GM12878 (cell line): Measurements from ENCODE around the gene SGIP1.

Source experiments
- BRCA1 ChIP-seq: IDR thresholded peaks from 2 replicates; pipeline ENCODE4 v1.6.1; 2011; ENCODE audit warnings: low read depth, low read length, improper control_type of control experiment
- CBFB ChIP-seq: IDR thresholded peaks from 2 replicates; pipeline ENCODE4 v1.6.1; 2016; ENCODE audit warnings: antibody characterized with exemption, low read depth
- ESRRA ChIP-seq: IDR thresholded peaks from 2 replicates; pipeline ENCODE4 v1.6.1; 2012; ENCODE audit warnings: mild to moderate bottlenecking, low read length, improper control_type of control experiment
- JUNB ChIP-seq: IDR thresholded peaks from 2 replicates; pipeline ENCODE4 v1.6.1; 2016; ENCODE audit warnings: antibody characterized with exemption, mild to moderate bottlenecking
- NFIC ChIP-seq: IDR thresholded peaks from 2 replicates; pipeline ENCODE4 v1.6.1; 2012; ENCODE audit warnings: low read depth, mild to moderate bottlenecking, inconsistent platforms, low read length, moderate library complexity
- TARDBP ChIP-seq: IDR thresholded peaks from 2 replicates; pipeline ENCODE4 v1.6.1; 2016; ENCODE audit warnings: borderline replicate concordance
- TF ChIP-seq, protein P1 (sequence below): IDR thresholded peaks from 2 replicates; pipeline ENCODE4 v1.6.1; 2011; ENCODE audit warnings: low read depth, low read length, improper control_type of control experiment, borderline replicate concordance
- TF ChIP-seq, protein P2 (sequence below): fragments of 450-650 bp; IDR thresholded peaks from 2 replicates; pipeline ENCODE4 v1.6.1; 2016; ENCODE audit warnings: mild to moderate bottlenecking
- TF ChIP-seq, protein P3 (sequence below): IDR thresholded peaks from 2 replicates; pipeline ENCODE4 v1.6.1; 2012; ENCODE audit warnings: mild to moderate bottlenecking, low read depth, low read length
- TF ChIP-seq, protein P4 (sequence below), 3 experiments: IDR thresholded peaks in 2 of 3; conservative IDR thresholded peaks in 1 of 3; 2 replicates each; pipeline ENCODE4 v1.5.1; 2011; ENCODE audit warnings: low read depth in 3 of 3, low read length in 3 of 3, mild to moderate bottlenecking in 3 of 3, control low read depth in 2 of 3, moderate library complexity in 2 of 3, inconsistent platforms in 1 of 3, mixed read lengths in 1 of 3; ENCODE audit not compliant: control insufficient read depth in 2 of 3, insufficient read depth in 1 of 3; ENCODE audit errors: extremely low read depth in 1 of 3

DNA sequence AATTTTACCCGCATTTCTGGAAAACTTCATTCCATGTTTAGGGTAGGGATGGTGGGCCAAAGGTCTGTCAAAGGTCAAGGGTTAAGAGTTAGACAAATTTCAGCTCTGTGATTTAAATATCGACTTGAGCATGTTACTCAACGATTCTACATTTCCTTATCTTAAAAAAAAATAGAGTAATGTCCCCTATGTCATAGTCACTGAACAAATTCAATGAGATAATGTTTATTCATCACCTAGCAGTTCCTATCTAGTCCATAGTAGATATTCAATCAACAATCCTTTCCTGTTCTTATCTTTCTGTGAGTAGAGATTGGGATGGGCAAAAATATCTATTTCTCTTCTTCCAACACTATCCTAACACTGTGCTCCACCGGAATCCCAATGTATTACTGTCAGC, 217.2 kb downstream of the SGIP1 start:
- TF ChIP-seq TARDBP (no peak), CBFB (no peak), JUNB (no peak), BRCA1 (no peak), ESRRA (no peak), NFIC (no peak)
- TF ChIP-seq, protein P1, sequence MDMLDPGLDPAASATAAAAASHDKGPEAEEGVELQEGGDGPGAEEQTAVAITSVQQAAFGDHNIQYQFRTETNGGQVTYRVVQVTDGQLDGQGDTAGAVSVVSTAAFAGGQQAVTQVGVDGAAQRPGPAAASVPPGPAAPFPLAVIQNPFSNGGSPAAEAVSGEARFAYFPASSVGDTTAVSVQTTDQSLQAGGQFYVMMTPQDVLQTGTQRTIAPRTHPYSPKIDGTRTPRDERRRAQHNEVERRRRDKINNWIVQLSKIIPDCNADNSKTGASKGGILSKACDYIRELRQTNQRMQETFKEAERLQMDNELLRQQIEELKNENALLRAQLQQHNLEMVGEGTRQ: no peak
- TF ChIP-seq, protein P2, sequence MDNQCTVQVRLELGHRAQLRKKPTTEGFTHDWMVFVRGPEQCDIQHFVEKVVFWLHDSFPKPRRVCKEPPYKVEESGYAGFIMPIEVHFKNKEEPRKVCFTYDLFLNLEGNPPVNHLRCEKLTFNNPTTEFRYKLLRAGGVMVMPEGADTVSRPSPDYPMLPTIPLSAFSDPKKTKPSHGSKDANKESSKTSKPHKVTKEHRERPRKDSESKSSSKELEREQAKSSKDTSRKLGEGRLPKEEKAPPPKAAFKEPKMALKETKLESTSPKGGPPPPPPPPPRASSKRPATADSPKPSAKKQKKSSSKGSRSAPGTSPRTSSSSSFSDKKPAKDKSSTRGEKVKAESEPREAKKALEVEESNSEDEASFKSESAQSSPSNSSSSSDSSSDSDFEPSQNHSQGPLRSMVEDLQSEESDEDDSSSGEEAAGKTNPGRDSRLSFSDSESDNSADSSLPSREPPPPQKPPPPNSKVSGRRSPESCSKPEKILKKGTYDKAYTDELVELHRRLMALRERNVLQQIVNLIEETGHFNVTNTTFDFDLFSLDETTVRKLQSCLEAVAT: no peak
- TF ChIP-seq, protein P3, sequence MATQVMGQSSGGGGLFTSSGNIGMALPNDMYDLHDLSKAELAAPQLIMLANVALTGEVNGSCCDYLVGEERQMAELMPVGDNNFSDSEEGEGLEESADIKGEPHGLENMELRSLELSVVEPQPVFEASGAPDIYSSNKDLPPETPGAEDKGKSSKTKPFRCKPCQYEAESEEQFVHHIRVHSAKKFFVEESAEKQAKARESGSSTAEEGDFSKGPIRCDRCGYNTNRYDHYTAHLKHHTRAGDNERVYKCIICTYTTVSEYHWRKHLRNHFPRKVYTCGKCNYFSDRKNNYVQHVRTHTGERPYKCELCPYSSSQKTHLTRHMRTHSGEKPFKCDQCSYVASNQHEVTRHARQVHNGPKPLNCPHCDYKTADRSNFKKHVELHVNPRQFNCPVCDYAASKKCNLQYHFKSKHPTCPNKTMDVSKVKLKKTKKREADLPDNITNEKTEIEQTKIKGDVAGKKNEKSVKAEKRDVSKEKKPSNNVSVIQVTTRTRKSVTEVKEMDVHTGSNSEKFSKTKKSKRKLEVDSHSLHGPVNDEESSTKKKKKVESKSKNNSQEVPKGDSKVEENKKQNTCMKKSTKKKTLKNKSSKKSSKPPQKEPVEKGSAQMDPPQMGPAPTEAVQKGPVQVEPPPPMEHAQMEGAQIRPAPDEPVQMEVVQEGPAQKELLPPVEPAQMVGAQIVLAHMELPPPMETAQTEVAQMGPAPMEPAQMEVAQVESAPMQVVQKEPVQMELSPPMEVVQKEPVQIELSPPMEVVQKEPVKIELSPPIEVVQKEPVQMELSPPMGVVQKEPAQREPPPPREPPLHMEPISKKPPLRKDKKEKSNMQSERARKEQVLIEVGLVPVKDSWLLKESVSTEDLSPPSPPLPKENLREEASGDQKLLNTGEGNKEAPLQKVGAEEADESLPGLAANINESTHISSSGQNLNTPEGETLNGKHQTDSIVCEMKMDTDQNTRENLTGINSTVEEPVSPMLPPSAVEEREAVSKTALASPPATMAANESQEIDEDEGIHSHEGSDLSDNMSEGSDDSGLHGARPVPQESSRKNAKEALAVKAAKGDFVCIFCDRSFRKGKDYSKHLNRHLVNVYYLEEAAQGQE: no peak
- TF ChIP-seq, protein P4, sequence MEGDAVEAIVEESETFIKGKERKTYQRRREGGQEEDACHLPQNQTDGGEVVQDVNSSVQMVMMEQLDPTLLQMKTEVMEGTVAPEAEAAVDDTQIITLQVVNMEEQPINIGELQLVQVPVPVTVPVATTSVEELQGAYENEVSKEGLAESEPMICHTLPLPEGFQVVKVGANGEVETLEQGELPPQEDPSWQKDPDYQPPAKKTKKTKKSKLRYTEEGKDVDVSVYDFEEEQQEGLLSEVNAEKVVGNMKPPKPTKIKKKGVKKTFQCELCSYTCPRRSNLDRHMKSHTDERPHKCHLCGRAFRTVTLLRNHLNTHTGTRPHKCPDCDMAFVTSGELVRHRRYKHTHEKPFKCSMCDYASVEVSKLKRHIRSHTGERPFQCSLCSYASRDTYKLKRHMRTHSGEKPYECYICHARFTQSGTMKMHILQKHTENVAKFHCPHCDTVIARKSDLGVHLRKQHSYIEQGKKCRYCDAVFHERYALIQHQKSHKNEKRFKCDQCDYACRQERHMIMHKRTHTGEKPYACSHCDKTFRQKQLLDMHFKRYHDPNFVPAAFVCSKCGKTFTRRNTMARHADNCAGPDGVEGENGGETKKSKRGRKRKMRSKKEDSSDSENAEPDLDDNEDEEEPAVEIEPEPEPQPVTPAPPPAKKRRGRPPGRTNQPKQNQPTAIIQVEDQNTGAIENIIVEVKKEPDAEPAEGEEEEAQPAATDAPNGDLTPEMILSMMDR (IDR thresholded peaks at IDR 0.05 in 2 of 3, conservative IDR thresholded peaks at IDR 0.05 in 1 of 3; ENCODE audit: control insufficient read depth in 2 of 3, extremely low read depth in 1 of 3, insufficient read depth in 1 of 3, low read depth in 3 of 3, low read length in 3 of 3): no peak
